GM21515 (cell line): ENCODE data around the gene TRIB2.
"Not testable (repeated sequence)": the region's sequence is repeated elsewhere in the genome, so short reads cannot be mapped to it uniquely, and the experiment has no call there.

Source experiments
- ATAC-seq: cut with Tn5 transposase; IDR thresholded peaks from one replicate; pipeline ENCODE4 v1.9.1; 2021; ENCODE audit not compliant: unreplicated experiment

TRIB2 gene

GRCh38 chr2:12716282-12717190, at the start of gene TRIB2:
TSS of gene TRIB2 (plus strand) at chr2:12716936. CDS start at chr2:12718308, 1,372 bp downstream.
- peak; percentile 64 for ATAC-seq

- no peak for ATAC-seq
These were observed 47.7 kb upstream of the TRIB2 start for GRCh38 chr2:12669036-12669435.

- no peak for ATAC-seq
These were observed 43.9 kb upstream of the TRIB2 start for GRCh38 chr2:12672711-12673315.

GRCh38 chr2:12674644-12675328, 42.0 kb upstream of the TRIB2 start:
- no peak for ATAC-seq

- ATAC-seq, result no peak
These were observed 41.4 kb upstream of the TRIB2 start for GRCh38 chr2:12675352-12675795.

- ATAC-seq, result no peak
These were observed 40.9 kb upstream of the TRIB2 start for GRCh38 chr2:12675801-12676200.

GRCh38 chr2:12676771-12677170, 40.0 kb upstream of the TRIB2 start:
- ATAC-seq, result no peak

- no peak for ATAC-seq
These were observed 38.5 kb upstream of the TRIB2 start for GRCh38 chr2:12678186-12678585.

- no peak for ATAC-seq
These were observed 37.1 kb upstream of the TRIB2 start for GRCh38 chr2:12679550-12680072.

- not testable (repeated sequence) for ATAC-seq
These were observed 36.6 kb upstream of the TRIB2 start for GRCh38 chr2:12680115-12680514.

- ATAC-seq, result no peak
These were observed 34.7 kb upstream of the TRIB2 start for GRCh38 chr2:12682017-12682416.

GRCh38 chr2:12683457-12684100, 33.2 kb upstream of the TRIB2 start:
- no peak for ATAC-seq

GRCh38 chr2:12684471-12684936, 32.2 kb upstream of the TRIB2 start:
- ATAC-seq, result no peak

GRCh38 chr2:12685145-12685544, 31.6 kb upstream of the TRIB2 start:
- ATAC-seq, result no peak

GRCh38 chr2:12685956-12686355, 30.8 kb upstream of the TRIB2 start:
- no peak for ATAC-seq

GRCh38 chr2:12686708-12687283, 29.9 kb upstream of the TRIB2 start:
- no peak for ATAC-seq

GRCh38 chr2:12688091-12688490, 28.6 kb upstream of the TRIB2 start:
- no peak for ATAC-seq

GRCh38 chr2:12688893-12689292, 27.8 kb upstream of the TRIB2 start:
- ATAC-seq, result no peak

GRCh38 chr2:12693509-12693908, 23.2 kb upstream of the TRIB2 start:
- ATAC-seq, result no peak

- peak; percentile 84 for ATAC-seq
These were observed 21.6 kb upstream of the TRIB2 start for GRCh38 chr2:12694990-12695774.
